ENCODE results near the gene PPP1R2B.

DNA sequence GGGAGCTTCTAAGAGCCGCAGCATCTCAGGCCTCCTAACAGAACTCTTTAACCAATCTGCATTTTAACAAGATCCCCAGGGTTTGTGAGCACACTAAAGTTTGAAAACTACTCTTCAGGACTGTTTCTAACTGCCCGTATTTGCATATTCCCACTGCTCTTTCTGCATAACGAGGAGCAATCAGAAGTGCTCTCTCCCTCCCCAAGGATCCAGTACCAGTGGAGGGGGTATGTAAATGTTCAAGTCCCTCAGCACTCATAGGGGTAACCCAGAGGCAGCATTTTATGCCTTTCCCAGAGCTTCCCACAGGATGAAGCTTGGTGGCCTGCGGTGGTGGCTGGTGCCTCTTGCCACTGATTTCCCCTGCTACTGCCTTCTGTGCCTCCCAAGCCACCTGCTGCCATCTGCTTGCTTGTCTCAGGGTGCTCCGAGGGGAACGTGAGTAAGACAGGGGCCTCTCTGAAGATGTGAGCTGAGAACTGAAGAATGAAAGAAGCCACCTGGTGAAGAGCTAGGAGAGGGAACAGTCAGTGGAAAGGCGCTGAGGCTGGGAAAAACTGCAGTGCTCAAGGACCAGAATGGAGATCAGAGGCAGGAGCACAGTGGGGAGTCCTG, 30.0 kb upstream of the PPP1R2B start:
- TF ChIP-seq, protein P1, sequence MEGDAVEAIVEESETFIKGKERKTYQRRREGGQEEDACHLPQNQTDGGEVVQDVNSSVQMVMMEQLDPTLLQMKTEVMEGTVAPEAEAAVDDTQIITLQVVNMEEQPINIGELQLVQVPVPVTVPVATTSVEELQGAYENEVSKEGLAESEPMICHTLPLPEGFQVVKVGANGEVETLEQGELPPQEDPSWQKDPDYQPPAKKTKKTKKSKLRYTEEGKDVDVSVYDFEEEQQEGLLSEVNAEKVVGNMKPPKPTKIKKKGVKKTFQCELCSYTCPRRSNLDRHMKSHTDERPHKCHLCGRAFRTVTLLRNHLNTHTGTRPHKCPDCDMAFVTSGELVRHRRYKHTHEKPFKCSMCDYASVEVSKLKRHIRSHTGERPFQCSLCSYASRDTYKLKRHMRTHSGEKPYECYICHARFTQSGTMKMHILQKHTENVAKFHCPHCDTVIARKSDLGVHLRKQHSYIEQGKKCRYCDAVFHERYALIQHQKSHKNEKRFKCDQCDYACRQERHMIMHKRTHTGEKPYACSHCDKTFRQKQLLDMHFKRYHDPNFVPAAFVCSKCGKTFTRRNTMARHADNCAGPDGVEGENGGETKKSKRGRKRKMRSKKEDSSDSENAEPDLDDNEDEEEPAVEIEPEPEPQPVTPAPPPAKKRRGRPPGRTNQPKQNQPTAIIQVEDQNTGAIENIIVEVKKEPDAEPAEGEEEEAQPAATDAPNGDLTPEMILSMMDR (conservative IDR thresholded peaks at IDR 0.05 in 1 of 2, IDR thresholded peaks at IDR 0.05 in 1 of 2; ENCODE audit: extremely low read depth in 1 of 2, insufficient read depth in 1 of 2, low read depth in 1 of 2, low read length in 2 of 2), result no peak
- TF ChIP-seq EZH2 (IDR thresholded peaks at IDR 0.05; ENCODE audit: borderline replicate concordance, low read length), result no peak
